HG03066 (cell line): ENCODE measurements around the gene IFRD1.
"Not testable (repeated sequence)": the region's sequence is repeated elsewhere in the genome, so short reads cannot be mapped to it uniquely, and the experiment has no call there.

Experiments used
- ATAC-seq: cut with Tn5 transposase; IDR thresholded peaks from one replicate; pipeline ENCODE4 v1.9.1; 2021; ENCODE audit warnings: low read depth; ENCODE audit not compliant: unreplicated experiment

The IFRD1 gene

DNA sequence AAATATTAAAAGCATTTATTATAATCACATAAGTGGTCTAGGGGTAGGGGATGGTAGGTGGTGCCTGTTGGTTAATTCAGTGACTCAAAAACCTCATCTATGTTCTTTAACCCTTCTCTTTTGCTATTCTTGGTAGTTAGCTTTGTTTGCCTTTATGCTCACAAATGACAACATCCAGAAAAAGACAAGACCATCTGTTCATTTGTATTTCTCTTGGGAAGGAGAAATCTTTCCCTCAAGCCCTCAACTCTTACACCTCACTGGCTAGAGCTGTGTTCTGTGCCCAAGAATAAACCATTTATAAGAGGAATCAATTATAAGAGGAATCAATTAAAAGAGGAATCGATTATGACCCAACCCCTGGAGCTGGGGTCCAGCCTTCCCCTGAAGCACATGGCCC is 10.8 kb upstream of the IFRD1 start:
- no peak for ATAC-seq

DNA sequence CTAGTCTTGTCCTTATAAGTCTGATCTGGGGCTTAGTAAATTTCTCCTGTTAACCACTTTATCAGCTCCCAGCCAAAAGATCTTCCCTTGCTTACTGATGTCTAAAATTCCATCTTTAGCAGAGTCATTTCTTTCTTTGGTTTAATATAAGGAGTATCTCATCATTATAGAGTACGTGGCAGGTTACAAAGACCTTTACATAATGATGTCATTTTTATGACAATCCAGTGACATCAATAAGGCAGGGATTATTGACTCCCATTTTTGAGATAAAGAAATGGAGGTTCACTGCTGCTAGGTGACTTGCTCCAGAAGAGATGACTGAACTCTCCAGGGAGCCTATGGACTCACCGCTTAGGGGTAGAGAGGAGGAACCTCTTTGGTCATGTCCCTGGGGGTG is 8.1 kb upstream of the IFRD1 start:
- no peak for ATAC-seq

DNA sequence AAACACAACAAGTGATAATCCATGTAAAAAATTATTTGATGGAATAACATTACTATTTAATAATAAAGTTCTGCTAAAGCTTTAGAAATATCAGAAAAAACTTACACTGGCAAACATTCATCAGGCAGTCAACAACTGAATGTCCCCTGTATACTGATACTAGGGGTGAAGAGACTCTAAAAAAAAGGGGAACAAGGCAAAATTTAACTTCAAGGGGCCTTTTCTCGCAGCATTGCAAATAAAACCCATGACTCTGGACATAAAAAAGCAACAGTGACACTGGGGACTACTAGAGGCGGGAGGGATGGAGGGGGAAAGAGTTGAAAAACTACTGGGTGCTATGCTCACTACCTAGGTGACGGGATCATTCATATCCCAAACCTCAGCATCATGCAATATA is 5.8 kb upstream of the IFRD1 start:
- no peak for ATAC-seq

DNA sequence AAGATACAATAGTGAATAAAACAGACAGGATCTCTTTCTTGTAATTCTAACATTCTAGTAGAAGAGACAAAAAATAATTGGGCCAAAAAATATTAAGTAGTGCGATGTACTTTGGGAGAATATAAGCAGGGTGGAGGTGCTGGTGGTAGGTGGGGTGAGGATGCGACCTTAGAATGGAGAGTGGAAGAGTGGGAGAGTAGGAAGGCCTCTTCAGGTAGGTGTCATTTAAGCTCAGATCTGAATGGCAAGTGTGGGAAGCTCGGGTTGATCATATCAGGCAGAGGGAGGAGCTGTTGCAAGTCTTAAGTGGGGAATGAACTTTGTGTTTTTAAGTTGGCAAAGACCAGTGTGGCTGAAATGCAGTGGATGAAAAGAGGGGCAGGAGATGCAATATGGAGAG is 3.8 kb upstream of the IFRD1 start:
- ATAC-seq = no peak

DNA sequence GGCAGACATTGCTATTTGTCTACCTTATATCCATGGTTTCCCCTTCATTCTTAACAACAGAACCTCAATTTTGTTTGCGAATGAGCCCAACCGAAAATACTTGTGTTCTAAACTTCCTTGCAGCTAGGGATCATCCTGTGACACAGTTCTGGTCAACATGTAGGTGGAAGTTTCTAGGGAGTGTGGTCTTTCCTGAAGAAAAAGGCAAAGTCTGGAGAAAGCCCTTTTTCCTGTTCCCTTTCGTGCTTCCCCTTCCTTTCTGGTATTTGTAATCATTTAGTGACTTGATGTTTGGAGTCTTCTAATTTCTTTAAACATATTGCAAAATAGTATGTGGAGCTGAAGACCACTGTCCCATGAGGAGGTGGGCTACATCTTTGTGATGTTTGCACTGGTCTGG is 2.9 kb upstream of the IFRD1 start:
- ATAC-seq = no peak

DNA sequence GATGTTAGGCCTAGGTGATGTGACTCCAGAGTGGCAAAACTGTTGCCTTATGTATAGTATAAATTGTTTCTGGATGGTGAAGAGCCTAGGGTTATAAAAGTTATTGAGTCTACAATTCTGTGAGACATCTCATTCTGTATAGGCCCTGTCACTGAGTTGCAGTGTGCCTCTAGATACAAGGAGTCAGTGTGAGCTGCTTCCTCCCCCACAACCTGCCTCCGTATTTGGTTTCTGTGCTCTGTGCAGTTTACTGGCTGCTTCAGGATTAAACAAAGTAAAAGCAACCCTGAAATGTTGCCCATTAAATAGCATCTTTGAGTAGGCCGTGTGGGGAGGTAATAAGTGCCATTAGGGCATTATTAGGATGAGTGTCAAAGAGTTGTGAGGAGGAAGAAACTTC is 1.9 kb upstream of the IFRD1 start:
- ATAC-seq = no peak

DNA sequence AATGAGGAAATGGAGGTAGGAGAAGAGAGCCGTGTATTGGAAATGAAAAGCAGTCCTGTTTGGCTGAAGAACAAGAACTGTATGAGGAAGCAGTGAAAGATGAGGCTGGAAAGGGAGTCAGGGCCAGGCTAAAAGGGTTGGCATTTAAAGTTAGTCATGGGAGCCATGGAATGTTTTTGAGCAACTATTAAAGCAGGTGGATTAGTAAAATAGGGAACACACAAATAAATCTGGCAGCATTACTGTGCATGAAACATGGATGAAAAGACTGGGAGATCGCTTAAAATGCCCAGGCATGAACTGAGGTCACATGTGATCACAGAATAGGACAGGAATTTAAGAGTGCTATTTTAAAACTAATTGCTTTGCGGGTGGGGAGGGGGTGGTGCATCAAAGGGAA is 1.4 kb upstream of the IFRD1 start:
- ATAC-seq = no peak

DNA sequence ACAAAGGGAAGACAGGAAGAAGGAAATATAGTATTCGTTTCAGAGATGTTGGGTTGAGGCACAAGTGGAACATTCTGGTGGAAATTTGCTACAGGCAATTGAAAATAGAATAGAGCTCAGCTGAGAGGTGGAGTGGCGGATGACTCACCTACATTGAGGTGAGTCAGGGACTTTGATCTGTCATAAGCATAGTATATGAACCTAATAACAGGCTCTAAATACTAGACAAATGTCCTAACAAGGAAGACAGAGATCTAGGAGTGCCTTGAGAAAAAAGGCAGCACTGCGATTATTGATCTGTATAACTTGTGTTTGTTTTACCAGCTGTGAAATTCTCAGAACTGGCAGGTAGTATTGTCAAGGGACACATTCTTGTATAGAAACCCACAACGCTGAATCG is 907 bp upstream of the IFRD1 start:
- no peak for ATAC-seq

DNA sequence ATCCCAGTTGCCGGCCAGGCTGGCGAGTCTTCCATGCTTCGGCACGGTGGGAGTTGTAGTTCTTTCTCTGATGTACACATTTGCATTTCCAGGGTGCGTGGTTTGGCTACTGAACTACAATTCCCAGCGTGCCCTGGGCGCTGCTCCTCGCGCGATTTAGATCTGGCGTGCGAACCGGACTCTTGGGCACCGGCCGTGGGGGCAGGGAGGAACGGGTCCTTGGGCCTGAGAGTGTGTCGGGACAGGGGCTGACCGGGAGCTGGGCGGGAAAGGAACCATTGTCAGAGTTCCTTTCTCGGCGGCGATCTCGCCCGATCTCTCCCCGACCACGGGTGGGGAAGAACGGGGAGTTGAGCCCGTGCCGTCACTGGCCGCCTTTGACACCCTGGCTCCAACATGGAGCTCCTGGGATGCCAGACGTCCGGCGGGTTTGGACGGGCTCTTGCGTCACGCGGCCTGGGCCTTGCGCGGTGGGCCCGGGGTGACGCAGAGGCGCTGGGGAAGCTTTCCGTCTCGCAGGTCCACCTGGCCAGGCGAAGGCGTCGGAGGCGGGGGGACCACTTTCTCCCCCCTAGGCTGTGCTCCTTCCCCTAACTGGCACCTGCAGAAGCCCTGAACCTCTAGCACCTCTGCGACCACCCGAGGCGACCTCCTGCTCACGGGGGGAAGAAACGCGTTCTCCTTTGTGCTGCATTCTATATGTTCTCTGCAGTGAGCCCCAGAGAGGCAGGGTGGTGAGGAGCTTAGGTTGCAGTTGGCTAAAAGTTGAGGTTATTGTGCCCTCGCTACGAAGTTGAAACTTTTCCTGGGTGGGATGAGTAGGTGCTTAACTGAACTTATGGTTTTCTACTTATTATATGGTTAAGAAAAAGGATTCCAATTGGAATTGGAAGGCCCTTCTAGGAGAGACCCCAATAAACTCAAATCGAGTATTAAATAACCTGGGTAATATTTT is 824 bp downstream of the IFRD1 start:
- peak; percentile 84 for ATAC-seq

DNA sequence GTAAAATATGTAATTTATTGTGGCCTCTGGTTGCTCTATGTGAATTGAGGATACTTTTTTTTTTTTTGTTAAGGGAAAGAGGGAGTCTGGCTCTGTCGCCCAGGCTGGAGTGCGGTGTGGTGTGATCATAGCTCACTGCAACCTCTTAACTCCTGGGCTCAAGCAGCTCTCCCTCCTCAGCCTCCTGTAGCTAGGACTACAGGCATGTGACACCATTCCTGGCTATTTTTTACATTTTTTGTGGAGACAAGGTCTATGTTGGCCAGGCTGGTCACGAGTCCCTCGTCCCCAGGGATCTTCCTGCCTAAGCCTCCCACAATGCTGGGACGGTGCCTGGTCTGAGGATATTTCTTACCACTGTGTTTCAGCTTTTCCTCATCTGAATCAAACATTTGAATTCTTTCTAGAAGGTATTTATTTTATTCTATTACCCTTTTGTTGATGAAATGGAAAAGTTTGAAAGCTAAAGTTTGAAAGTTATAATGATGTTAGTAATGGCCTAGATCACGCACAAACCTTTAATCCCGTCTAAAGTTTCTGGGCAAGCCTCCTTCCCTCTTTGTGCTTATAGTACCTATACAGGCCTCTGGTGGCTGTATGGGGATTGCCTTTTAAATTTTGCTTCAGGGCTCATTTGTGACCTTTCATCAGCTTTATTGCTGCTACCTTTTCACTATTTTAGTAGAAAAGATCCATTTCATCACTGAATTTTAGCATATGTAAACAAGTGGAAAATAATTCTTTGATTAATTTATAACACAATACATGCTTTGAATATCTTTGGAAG is 2.0 kb downstream of the IFRD1 start:
- no peak for ATAC-seq

DNA sequence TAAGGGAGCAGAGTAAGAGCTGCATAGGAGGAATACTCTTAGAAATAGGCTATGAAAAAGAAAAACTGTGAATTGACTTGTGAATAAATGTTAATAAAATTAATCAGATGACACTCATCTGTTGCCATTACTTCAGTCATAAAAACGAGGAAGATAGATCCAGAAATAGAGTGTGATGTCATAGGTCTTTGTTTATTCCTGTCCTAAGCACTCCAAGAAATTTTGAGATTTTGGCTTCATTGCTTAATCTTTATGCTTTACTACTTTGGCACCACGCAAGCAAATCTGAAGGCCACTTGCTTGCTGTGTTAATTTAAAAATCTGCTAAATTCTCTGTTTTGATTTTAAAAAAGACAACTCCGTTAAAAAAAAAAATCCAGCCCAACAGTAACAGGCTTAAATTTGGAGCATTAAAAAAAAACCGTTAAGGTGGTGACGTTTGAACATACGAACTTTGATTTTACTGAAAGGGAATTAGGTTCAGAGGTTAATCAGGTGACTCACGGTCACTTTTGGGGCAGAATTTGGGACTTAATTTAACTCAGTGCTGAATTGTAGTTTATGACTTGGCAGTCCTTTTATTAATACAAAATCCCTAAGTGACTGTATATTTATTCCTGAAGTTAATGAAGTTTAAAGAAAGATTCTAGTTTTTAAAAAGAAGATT is 3.4 kb downstream of the IFRD1 start:
- ATAC-seq = no peak

DNA sequence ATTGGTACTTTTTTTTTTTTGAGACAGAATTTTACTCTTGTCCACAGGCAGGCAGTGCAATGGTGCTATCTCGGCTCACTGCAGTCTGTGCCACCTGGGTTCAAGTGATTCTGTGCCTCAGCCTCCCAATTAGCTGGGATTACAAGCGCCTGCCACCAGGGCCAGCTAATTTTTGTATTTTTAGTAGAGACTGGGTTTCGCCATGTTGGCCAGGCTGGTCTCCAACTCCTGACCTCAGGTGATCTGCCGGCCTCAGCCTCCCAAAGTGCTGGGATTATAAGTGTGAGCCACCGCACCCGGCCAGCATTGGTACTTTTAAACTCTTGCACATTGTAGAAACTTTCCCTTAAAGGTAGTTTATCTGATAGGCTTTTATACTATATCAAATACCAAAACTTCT is 3.9 kb downstream of the IFRD1 start:
- ATAC-seq = not testable (repeated sequence)

DNA sequence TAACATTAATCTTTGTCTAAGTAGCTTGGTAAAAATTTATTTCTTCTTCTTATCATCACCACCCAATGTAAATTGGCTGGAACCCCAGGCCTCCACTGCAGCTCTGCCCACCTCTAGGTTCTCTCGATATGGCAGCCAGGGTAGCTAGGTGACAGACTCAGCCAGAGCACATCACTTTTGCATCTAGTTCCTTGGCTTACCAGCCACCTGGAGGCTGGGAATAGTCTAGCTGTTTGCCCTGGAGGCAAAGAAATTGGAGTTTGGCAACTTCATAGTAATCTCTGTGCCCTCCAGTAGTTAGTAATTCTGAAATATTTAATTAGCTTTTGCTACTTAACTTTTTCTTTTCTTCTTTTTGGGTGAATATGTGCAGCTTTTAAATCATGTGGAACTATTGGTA is 9.4 kb downstream of the IFRD1 start:
- no peak for ATAC-seq

DNA sequence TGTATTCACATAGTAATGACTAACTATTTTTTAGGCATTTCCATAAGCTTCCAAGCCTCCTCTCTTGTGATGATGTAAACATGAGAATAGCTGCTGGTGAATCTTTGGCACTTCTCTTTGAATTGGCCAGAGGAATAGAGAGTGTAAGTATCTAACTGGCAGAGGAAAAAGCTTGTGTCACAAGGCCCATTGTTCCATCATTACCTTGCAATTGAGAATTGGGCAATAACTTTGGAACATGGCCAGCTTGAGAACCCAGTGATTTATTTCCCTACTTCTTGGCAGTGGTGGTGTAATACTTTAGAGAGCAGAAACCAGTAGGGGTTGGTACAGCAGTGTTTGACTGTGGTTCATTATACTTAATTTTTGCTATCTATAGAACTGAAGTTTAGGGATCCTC is 12.0 kb downstream of the IFRD1 start:
- no peak for ATAC-seq

DNA sequence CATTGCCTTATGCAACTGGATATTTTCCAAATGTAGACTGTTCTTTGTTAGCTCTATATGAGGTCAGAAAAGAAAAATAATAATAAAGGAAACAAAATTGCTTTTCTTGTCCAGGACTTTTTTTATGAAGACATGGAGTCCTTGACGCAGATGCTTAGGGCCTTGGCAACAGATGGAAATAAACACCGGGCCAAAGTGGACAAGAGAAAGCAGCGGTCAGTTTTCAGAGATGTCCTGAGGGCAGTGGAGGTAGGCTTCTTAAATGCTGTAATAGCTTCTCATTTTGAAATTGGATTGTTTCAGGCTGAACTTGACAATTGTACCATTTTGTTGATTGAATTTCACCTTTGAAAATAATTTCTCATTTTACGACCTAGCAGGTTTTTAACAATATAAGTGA is 17.6 kb downstream of the IFRD1 start:
- ATAC-seq = no peak

DNA sequence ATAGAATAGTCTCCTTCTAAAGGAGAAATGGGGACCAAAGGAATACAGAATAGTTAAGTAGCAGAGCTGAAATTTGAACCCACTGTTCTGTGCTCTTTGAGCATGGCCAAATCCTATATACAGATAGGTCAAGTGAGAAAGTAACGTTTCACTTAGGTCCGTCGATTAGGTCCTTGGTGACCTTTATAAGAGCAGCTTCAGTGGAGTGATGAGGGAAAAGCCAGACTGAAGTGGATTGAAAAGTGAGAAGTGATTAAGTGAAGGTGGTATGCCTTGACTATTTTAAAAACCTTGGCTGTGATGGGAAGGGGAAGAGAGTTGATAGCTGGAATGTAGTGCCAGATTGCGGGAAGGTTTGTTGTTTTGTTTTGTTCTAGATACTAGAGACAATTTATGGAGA is 19.9 kb downstream of the IFRD1 start:
- no peak for ATAC-seq

DNA sequence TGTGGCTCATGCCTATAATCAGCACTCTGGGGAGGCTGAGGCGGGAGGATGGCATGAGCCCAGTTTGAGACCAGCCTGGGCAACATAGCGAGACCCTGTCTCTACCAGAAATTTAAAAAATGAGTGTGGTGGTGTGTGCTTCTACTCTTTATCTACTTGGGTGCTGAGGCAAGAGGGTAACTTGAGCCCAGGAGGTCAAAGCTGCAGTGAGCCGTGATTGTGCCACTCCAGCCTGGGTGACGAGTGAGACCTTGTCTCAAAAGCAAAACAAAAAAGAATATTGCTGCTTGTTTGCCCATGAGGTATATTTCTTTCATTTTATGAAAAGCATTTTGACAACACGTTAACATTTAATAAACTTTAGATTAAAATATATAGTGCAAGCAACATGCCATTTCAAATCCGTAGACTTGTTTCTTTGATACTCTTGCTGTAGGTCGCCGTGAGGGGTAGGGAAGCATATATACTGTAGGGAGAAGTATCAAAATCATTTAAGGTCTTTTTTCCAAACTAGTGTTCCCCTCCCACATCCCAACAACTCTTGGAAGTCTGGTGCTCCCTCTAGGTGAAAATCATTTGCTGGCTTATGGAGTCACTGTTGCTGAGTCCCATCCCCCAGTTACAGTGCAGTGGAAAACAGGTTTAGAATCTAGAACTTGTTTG is 26.3 kb downstream of the IFRD1 start:
- ATAC-seq = no peak

DNA sequence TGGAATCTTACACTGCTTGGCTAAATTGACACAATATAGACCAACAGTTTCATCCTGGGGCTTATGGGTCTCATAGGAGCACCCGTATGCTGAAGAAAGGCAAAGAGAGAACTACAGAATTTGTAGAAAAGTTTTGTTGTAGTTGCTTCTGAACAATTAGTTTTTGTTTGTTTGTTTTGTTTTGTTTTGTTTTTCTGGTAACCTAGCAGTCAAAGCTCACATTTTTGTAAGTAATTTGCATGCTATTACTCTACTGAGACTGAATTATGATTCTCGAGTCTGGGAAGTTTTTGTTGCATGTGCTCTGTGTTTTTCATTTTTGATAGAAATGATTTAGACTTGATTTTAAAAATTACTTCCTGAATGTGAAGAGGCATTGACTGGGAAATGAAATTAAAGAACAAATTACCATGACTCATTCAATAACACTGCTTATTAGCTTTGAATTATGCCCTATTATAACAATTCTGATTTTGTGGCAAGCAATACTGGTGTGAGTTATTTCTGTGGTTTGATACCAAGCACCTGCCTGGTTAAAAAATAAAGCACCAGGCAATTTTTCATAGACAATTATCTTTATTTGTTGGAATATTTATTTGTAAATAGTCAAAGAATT is 31.0 kb downstream of the IFRD1 start:
- ATAC-seq = no peak

DNA sequence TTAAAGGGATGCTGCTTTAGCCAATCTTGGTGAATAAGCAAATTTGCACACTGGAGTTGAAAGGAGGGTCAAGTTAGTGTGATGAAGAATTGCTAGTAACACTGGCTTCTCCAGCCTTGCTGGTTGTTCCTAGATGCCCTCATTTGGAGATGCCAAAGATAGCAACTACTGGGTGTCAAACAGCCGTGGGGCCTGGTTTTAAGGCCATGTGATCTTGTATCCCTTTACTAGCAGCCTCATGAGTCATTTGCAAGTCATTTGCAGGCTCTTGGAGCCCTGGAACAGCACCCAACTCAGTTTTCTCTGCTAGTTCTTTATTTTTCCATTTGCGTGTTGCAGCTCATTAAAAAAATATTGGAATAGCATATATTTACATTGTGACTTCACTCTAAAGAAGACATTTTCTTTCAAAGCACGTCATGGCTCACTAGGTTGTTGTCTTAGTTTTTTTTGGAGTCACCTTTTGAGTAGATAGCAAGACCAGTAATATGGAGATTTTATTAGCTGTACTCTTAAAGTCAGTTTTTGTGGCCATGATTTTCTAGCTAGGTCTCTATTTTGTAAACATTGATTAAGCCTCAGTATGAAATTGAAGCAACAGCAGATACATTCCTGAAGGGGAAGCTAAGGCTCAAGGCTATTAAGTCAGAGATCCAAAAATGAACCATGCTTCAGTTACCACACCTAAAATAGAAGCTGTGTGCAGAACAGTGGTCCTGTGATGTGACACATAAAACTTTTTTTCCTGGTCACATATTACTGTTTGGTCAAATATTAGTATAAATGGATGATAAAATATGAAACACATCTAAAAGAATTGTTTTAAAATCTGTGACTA is 31.8 kb downstream of the IFRD1 start:
- ATAC-seq = no peak
